H9 (cell line): Measurements from ENCODE around the gene AZGP1. TPM values are rescaled to one million over a fixed set of nuclear protein-coding genes. Genes with fewer than 3 reads are reported as not detected.

ENCODE experiments used
- DNase-seq: peaks from one replicate; pipeline ENCODE4 v3.0.0-alpha.2; 2017
- H2AFZ ChIP-seq: one replicate; pipeline ENCODE4 v1.6.1; 2013; ENCODE audit warnings: mild to moderate bottlenecking, low read length, control low read depth, moderate library complexity
- H2AK5ac ChIP-seq: 2 replicates; pipeline ENCODE4 v1.6.1; 2013; ENCODE audit warnings: low read length, control low read depth, mixed read lengths; ENCODE audit not compliant: insufficient read length
- H2BK120ac ChIP-seq: one replicate; pipeline ENCODE4 v1.6.1; 2013; ENCODE audit warnings: low read depth, mild to moderate bottlenecking, low read length, control low read depth, inconsistent platforms; ENCODE audit not compliant: poor library complexity, severe bottlenecking
- H2BK12ac ChIP-seq: 2 replicates; pipeline ENCODE4 v1.6.1; 2013; ENCODE audit warnings: low read length, control low read depth, mixed read lengths, low read depth; ENCODE audit not compliant: insufficient read length
- H2BK15ac ChIP-seq: 2 replicates; pipeline ENCODE4 v1.6.1; 2013; ENCODE audit warnings: low read depth, low read length, control low read depth
- H2BK20ac ChIP-seq: one replicate; pipeline ENCODE4 v1.6.1; 2013; ENCODE audit warnings: low read depth, mild to moderate bottlenecking, low read length, control low read depth, inconsistent platforms; ENCODE audit not compliant: poor library complexity, severe bottlenecking
- H2BK5ac ChIP-seq: 2 replicates; pipeline ENCODE4 v1.6.1; 2013; ENCODE audit warnings: low read length, control low read depth, mixed read lengths; ENCODE audit not compliant: insufficient read length
- H3K14ac ChIP-seq: 2 replicates; pipeline ENCODE4 v1.6.1; 2013; ENCODE audit warnings: low read length, control low read depth; ENCODE audit not compliant: insufficient read depth
- H3K18ac ChIP-seq: 2 replicates; pipeline ENCODE4 v1.6.1; 2013; ENCODE audit warnings: low read depth, mild to moderate bottlenecking, mixed read lengths, low read length, control low read depth; ENCODE audit not compliant: insufficient read length
- H3K23ac ChIP-seq: 2 replicates; pipeline ENCODE4 v1.6.1; 2013; ENCODE audit warnings: low read length, control low read depth, mixed read lengths, low read depth; ENCODE audit not compliant: insufficient read length
- H3K23me2 ChIP-seq: 2 replicates; pipeline ENCODE4 v1.6.1; 2013; ENCODE audit warnings: low read depth, mild to moderate bottlenecking, mixed read lengths, low read length, control low read depth; ENCODE audit not compliant: insufficient read length, poor library complexity, severe bottlenecking
- H3K27ac ChIP-seq: 2 replicates; pipeline ENCODE4 v1.5.1; 2013; ENCODE audit warnings: low read length, control low read depth, mixed read lengths, low read depth; ENCODE audit not compliant: insufficient read length
- H3K27me3 ChIP-seq: 2 replicates; pipeline ENCODE4 v1.6.1; 2013; ENCODE audit warnings: low read length, control low read depth, inconsistent platforms; ENCODE audit not compliant: insufficient read depth
- H3K4ac ChIP-seq: 2 replicates; pipeline ENCODE4 v1.6.1; 2013; ENCODE audit warnings: low read depth, mild to moderate bottlenecking, control low read depth, inconsistent platforms, low read length, moderate library complexity
- H3K4me1 ChIP-seq: 2 replicates; pipeline ENCODE4 v1.6.1; 2013; ENCODE audit warnings: low read length, control low read depth, inconsistent platforms; ENCODE audit not compliant: insufficient read depth
- H3K4me2 ChIP-seq: 2 replicates; pipeline ENCODE4 v1.6.1; 2013; ENCODE audit warnings: low read length, control low read depth, mixed read lengths; ENCODE audit not compliant: insufficient read length, insufficient read depth
- H3K56ac ChIP-seq: 2 replicates; pipeline ENCODE4 v1.6.1; 2013; ENCODE audit warnings: low read depth, mild to moderate bottlenecking, mixed read lengths, low read length, control low read depth; ENCODE audit not compliant: insufficient read length
- H3K79me1 ChIP-seq: 2 replicates; pipeline ENCODE4 v1.6.1; 2013; ENCODE audit warnings: low read depth, mild to moderate bottlenecking, moderate library complexity, low read length, control low read depth, inconsistent platforms; ENCODE audit not compliant: insufficient read depth, poor library complexity, severe bottlenecking
- H3K79me2 ChIP-seq: 2 replicates; pipeline ENCODE4 v1.6.1; 2013; ENCODE audit warnings: low read length, control low read depth, inconsistent platforms; ENCODE audit not compliant: insufficient read depth
- H3K9ac ChIP-seq: 2 replicates; pipeline ENCODE4 v1.6.1; 2013; ENCODE audit warnings: low read length, control low read depth, mixed read lengths; ENCODE audit not compliant: insufficient read length; ENCODE audit errors: extremely low read depth
- H3K9me3 ChIP-seq: one replicate; pipeline ENCODE4 v1.6.1; 2013; ENCODE audit warnings: low read depth, low read length, inconsistent platforms; ENCODE audit not compliant: control insufficient read depth
- H3T11ph ChIP-seq: one replicate; pipeline ENCODE4 v1.6.1; 2013; ENCODE audit warnings: mild to moderate bottlenecking, low read length, control low read depth, inconsistent platforms
- H4K20me1 ChIP-seq: one replicate; pipeline ENCODE4 v1.6.1; 2013; ENCODE audit not compliant: control insufficient read depth, insufficient read length, insufficient read depth
- H4K5ac ChIP-seq: 2 replicates; pipeline ENCODE4 v1.6.1; 2013; ENCODE audit warnings: low read depth, mild to moderate bottlenecking, mixed read lengths, low read length, control low read depth; ENCODE audit not compliant: insufficient read length
- H4K8ac ChIP-seq: replicated peaks from 2 replicates; pipeline ENCODE4 v1.6.1; 2013; ENCODE audit warnings: low read length, control low read depth, mixed read lengths, low read depth; ENCODE audit not compliant: insufficient read length
- H4K91ac ChIP-seq: 2 replicates; pipeline ENCODE4 v1.6.1; 2013; ENCODE audit warnings: low read depth, mild to moderate bottlenecking, moderate library complexity, mixed read lengths, low read length, control low read depth; ENCODE audit not compliant: insufficient read length
- H3K27ac Mint-ChIP-seq, 3 experiments: 2 replicates in 2 of 3; 3 replicates in 1 of 3; pipeline ENCODE4 v1.8.0; 2020 to 2021; ENCODE audit warnings: mixed read lengths in 3 of 3, mild to moderate bottlenecking in 1 of 3, moderate library complexity in 1 of 3
- H3K27me3 Mint-ChIP-seq: 2 replicates; pipeline ENCODE4 v1.8.0; 2021; ENCODE audit warnings: low read depth, mild to moderate bottlenecking, moderate library complexity, mixed read lengths
- H3K36me3 Mint-ChIP-seq, 3 experiments: 2 replicates in 2 of 3; 3 replicates in 1 of 3; pipeline ENCODE4 v1.8.0; 2020 to 2021; ENCODE audit warnings: low read depth in 3 of 3, mixed read lengths in 3 of 3; ENCODE audit not compliant: insufficient read depth in 1 of 3
- H3K4me1 Mint-ChIP-seq, 2 experiments: 2 replicates each; pipeline ENCODE4 v1.8.0; 2020; ENCODE audit warnings: mixed read lengths in 2 of 2
- H3K4me3 Mint-ChIP-seq, 2 experiments: 2 replicates in 1 of 2; 3 replicates in 1 of 2; pipeline ENCODE4 v1.8.0; 2020 to 2021; ENCODE audit warnings: mild to moderate bottlenecking in 2 of 2, mixed read lengths in 2 of 2, moderate library complexity in 1 of 2
- H3K9me3 Mint-ChIP-seq, 2 experiments: 2 replicates in 1 of 2; 3 replicates in 1 of 2; pipeline ENCODE4 v1.8.0; 2020; ENCODE audit warnings: mild to moderate bottlenecking in 2 of 2, mixed read lengths in 2 of 2, moderate library complexity in 1 of 2
- WGBS: extraction: QIAGEN DNeasy Blood & Tissue Kit; methylation state at CpG from one replicate; pipeline ENCODE4 v1.1.7; 2013; ENCODE audit warnings: missing lambda C conversion rate, low lambda C conversion rate, mixed read lengths; ENCODE audit not compliant: insufficient read length; ENCODE audit errors: extremely low coverage; 5-methylcytosine and 5-hydroxymethylcytosine counted together
- total RNA-seq: library from RNA; stranded (reverse); gene quantifications from 2 replicates; pipeline ENCODE4 v1.2.1, GENCODE V29; 2021
- TF ChIP-seq, protein P1 (sequence below): fragments of 200-600 bp; sonication (generic); conservative IDR thresholded peaks from 3 replicates; pipeline ENCODE4 v1.8.0; 2021; ENCODE audit warnings: antibody characterized with exemption, mild to moderate bottlenecking

Gene AZGP1
- total RNA-seq, 1 experiment from 2014 or later = not detected

DNA sequence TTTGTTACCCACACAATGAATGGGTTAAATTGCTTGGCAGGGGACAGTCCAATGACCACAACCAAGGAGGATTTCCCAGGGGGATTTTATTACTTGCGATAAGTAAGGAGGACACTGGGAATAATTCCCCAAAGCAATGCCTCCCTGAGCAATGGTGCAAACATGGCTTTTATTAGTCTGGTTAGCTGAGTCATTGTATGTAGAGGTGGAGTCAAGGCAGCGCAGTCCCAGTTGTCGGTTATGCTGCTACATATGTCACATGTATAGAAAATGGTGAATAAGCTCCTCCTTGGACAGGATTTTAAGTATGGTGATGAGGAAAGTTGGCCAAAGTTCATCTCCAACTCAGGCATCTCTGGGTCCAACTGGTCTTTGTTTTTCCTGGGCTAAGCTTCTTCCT, 52.6 kb downstream of the AZGP1 start:
- no peak for DNase-seq
- no peak overlapping the region for H3K14ac ChIP-seq
- no peak overlapping the region for H3T11ph ChIP-seq
- no peak overlapping the region for H4K91ac ChIP-seq
- no peaks in the 10 kb centered on the region for H3K79me2 ChIP-seq
- no peak overlapping the region for H2AFZ ChIP-seq
- H3K4me1 ChIP-seq = no peaks in the 10 kb centered on the region; the same call in 1 of the 2 replicates
- no peak overlapping the region for H2BK120ac ChIP-seq
- no peak overlapping the region for H2AK5ac ChIP-seq
- H3K27ac Mint-ChIP-seq = no peak overlapping the region
- peaks cover 8% of the 10 kb centered on the region for H3K9me3 ChIP-seq
- no peaks in the 10 kb centered on the region for H3K79me1 ChIP-seq
- H3K27ac ChIP-seq = no peak overlapping the region
- H4K5ac ChIP-seq = no peak overlapping the region
- H3K56ac ChIP-seq = no peak overlapping the region
- H3K4me1 Mint-ChIP-seq = peaks cover 0 to 6% of the 10 kb centered on the region in 2 experiments; a peak in 1 of 4 replicates
- no peak overlapping the region for H3K4me3 Mint-ChIP-seq
- H3K23ac ChIP-seq = no peak overlapping the region
- H3K9ac ChIP-seq = no peak overlapping the region
- no peaks in the 10 kb centered on the region for H3K23me2 ChIP-seq
- no peak overlapping the region for H3K4me2 ChIP-seq
- peaks cover 25 to 26% of the 10 kb centered on the region in 2 experiments for H3K9me3 Mint-ChIP-seq
- no peaks in the 10 kb centered on the region for H3K27me3 ChIP-seq
- no peak overlapping the region for H2BK12ac ChIP-seq
- H2BK20ac ChIP-seq = no peak overlapping the region
- H4K20me1 ChIP-seq = no peaks in the 10 kb centered on the region
- no peak overlapping the region for H2BK15ac ChIP-seq
- H3K36me3 Mint-ChIP-seq = peaks cover 19 to 30% (median 20%) of the 10 kb centered on the region in 3 experiments
- TF ChIP-seq, protein P1, sequence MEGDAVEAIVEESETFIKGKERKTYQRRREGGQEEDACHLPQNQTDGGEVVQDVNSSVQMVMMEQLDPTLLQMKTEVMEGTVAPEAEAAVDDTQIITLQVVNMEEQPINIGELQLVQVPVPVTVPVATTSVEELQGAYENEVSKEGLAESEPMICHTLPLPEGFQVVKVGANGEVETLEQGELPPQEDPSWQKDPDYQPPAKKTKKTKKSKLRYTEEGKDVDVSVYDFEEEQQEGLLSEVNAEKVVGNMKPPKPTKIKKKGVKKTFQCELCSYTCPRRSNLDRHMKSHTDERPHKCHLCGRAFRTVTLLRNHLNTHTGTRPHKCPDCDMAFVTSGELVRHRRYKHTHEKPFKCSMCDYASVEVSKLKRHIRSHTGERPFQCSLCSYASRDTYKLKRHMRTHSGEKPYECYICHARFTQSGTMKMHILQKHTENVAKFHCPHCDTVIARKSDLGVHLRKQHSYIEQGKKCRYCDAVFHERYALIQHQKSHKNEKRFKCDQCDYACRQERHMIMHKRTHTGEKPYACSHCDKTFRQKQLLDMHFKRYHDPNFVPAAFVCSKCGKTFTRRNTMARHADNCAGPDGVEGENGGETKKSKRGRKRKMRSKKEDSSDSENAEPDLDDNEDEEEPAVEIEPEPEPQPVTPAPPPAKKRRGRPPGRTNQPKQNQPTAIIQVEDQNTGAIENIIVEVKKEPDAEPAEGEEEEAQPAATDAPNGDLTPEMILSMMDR = no peak
- no peak overlapping the region for H3K4ac ChIP-seq
- H4K8ac ChIP-seq = no peak overlapping the region
- no CpG with 5 or more reads among the region's 3 CpGs for WGBS
- peaks cover 8% of the 10 kb centered on the region for H3K27me3 Mint-ChIP-seq
- H3K18ac ChIP-seq = no peak overlapping the region
- no peak overlapping the region for H2BK5ac ChIP-seq
